Thoracic aorta (tissue), 2 donors: ENCODE results near the gene C10orf120. TPM values are rescaled to one million over a fixed set of nuclear protein-coding genes. Genes with fewer than 3 reads are reported as not detected.

Experiments
- ATAC-seq: fragments of 150-250 bp; one replicate; pipeline ENCODE4 v1.8.0; 2017; ENCODE audit warnings: low read depth; ENCODE audit not compliant: insufficient number of reproducible peaks, low FRiP score
- DNase-seq: peaks from one replicate; pipeline ENCODE4 v3.0.0-alpha.2; 2020; ENCODE audit warnings: low spot score
- H3K27ac ChIP-seq, 2 donors: fragments of 200-600 bp; sonication (generic); 1 replicate in 1 of 2; 2 replicates in 1 of 2; pipeline ENCODE4 v1.5.1; 2016; ENCODE audit warnings: mild to moderate bottlenecking in 2 of 2, moderate library complexity in 2 of 2
- H3K27me3 ChIP-seq: fragments of 200-600 bp; sonication (generic); replicated peaks from 2 replicates; pipeline ENCODE4 v1.6.0; 2016; ENCODE audit warnings: mild to moderate bottlenecking; ENCODE audit not compliant: insufficient read depth
- H3K36me3 ChIP-seq: fragments of 200-600 bp; sonication (generic); one replicate; pipeline ENCODE4 v1.5.1; 2016
- H3K4me1 ChIP-seq, 2 donors: fragments of 200-600 bp; sonication (generic); 1 replicate in 1 of 2; 2 replicates in 1 of 2; pipeline versions ENCODE4 v1.5.1 to v1.6.0; 2016; ENCODE audit warnings: low read depth in 2 of 2, mild to moderate bottlenecking in 1 of 2; ENCODE audit not compliant: control insufficient read depth in 1 of 2
- H3K4me3 ChIP-seq: fragments of 200-600 bp; sonication (generic); 2 replicates; pipeline ENCODE4 v1.5.1; 2016; ENCODE audit warnings: mild to moderate bottlenecking
- H3K9me3 ChIP-seq: fragments of 200-600 bp; sonication (generic); 2 replicates; pipeline ENCODE4 v1.5.1; 2016
- total RNA-seq, 2 donors: library from RNA; depleted of rRNA; stranded (reverse); fragments of >200 nt; gene quantifications; one replicate each; pipeline versions ENCODE4 v1.1.0 to v1.2.3, GENCODE V29; 2016
- TF ChIP-seq, protein P1 (sequence below): fragments of 200-600 bp; sonication (generic); IDR thresholded peaks from one replicate; pipeline ENCODE4 v1.5.1; 2019; ENCODE audit warnings: antibody characterized with exemption

C10orf120 gene
- total RNA-seq, 2 donors from 2014 or later = not detected

DNA sequence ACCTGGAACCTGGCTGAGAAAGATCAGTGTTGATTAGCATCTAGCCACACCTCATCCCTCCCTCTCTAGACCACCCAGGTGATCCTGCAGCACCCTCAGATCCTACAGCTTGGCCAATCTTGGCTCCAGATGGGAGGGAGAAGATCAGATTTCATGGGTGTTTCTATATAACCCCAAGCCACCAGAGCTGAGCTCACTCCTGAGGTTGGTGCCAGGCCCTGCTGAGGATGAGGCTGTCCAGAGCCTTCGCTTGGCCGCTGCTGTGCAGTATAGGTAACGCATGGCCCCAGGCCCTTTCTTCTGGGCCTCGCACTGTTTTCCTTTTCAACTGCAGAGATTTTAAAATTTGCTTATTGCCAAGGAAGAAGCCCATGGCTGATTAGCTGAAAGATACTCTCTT lies 27.0 kb downstream of the C10orf120 start:
- Histone ChIP-seq H3K4me3 (no peak overlapping the region), H3K36me3 (no peaks in the 10 kb centered on the region), H3K27ac (no peak overlapping the region), H3K9me3 (no peaks in the 10 kb centered on the region), H3K27me3 (no peaks in the 10 kb centered on the region), H3K4me1 (no peaks in the 10 kb centered on the region)
- ATAC-seq = no peak
- TF ChIP-seq, protein P1, sequence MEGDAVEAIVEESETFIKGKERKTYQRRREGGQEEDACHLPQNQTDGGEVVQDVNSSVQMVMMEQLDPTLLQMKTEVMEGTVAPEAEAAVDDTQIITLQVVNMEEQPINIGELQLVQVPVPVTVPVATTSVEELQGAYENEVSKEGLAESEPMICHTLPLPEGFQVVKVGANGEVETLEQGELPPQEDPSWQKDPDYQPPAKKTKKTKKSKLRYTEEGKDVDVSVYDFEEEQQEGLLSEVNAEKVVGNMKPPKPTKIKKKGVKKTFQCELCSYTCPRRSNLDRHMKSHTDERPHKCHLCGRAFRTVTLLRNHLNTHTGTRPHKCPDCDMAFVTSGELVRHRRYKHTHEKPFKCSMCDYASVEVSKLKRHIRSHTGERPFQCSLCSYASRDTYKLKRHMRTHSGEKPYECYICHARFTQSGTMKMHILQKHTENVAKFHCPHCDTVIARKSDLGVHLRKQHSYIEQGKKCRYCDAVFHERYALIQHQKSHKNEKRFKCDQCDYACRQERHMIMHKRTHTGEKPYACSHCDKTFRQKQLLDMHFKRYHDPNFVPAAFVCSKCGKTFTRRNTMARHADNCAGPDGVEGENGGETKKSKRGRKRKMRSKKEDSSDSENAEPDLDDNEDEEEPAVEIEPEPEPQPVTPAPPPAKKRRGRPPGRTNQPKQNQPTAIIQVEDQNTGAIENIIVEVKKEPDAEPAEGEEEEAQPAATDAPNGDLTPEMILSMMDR = no peak
- no peak for DNase-seq

DNA sequence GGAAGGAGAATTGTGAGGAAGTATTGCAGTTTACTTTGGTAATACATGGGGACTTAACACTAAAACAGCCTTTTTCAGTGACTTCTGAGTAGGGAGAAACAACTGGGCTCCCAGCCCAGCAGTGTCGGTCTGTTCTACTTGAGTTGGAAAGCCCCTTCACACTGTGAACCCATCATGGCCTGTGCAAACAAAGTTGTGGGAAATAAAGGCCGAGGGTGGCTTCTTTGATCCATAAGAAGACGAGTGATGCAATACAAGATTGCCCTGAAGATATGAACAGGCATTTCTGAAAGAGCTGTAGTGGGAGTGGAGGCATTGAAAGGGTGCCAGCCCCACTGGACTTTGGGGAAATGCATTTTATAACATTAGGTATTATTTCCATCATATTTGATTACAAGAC lies 28.3 kb downstream of the C10orf120 start:
- Histone ChIP-seq H3K36me3 (no peaks in the 10 kb centered on the region), H3K4me3 (no peak overlapping the region), H3K27ac (no peak overlapping the region), H3K27me3 (no peaks in the 10 kb centered on the region), H3K9me3 (no peaks in the 10 kb centered on the region), H3K4me1 (no peaks in the 10 kb centered on the region)
- ATAC-seq (no peak), DNase-seq (no peak)
- TF ChIP-seq, protein P1 = no peak

DNA sequence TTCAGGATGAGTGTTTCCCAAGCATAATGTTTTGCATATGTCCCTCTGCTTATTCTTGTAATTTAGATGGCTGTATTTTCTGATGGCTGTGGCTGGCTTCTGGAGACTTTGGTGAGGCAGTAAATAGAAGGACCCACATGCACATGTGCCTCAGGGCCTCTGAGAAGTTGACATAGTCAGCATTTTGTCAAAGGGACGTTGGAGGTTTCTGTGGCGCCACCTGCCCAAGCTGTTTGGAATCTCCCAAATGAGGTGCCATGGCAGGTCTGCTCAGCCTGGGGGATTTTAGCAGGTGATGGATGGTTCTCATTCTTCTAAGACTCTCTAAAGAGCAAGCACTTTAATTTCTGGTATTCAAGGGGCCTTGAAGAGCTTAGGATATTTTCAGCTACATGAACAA lies 29.8 kb downstream of the C10orf120 start:
- DNase-seq (no peak), ATAC-seq (no peak)
- H3K4me1 ChIP-seq = no peaks in the 10 kb centered on the region
- H3K9me3 ChIP-seq = no peaks in the 10 kb centered on the region
- TF ChIP-seq, protein P1 = no peak
- H3K36me3 ChIP-seq = no peaks in the 10 kb centered on the region
- H3K27me3 ChIP-seq = no peaks in the 10 kb centered on the region
- no peak overlapping the region for H3K4me3 ChIP-seq
- H3K27ac ChIP-seq = no peak overlapping the region

DNA sequence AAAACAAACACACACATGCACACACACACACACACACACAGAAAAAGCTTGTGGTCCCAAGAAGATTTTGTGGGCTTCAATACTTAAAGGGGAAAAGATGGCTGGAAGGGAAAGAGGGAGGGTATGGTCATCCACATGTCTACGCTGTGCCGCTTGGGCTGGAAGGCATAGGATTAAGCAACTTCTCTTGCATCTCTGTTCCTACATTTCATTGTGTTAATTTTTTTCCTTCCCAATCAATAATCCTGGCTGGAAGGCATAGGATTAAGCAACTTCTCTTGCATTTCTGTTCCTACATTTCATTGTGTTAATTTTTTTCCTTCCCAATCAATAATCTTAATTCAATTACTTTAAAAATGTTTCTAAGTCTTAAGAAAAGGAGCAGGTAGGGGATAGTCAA lies 30.6 kb downstream of the C10orf120 start:
- Histone ChIP-seq H3K27ac (no peak overlapping the region), H3K9me3 (no peaks in the 10 kb centered on the region), H3K4me3 (no peak overlapping the region), H3K27me3 (no peaks in the 10 kb centered on the region), H3K4me1 (no peaks in the 10 kb centered on the region), H3K36me3 (no peaks in the 10 kb centered on the region)
- TF ChIP-seq, protein P1 = no peak
- DNase-seq (no peak), ATAC-seq (no peak)

DNA sequence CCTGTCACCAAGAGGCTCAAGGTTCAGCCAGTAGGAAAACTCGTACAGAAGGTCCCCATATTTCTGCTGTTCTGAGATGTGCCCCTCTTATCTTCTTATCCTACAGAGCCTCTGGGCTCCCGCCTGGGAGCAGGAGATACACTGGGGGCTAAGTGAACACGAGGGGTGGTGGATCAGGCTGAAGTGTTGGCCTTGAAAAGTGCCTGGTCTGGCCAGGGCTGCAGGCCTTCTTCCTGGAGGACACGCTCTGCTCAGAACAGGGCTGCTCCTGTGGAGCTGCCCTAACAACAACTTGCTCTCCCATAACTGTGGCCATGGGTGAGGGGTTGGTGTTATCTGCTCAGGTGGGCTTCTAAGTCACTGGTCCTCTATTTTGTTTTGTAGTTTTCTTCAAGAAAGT lies 33.7 kb downstream of the C10orf120 start:
- Histone ChIP-seq H3K27me3 (no peaks in the 10 kb centered on the region), H3K27ac (no peak overlapping the region), H3K4me1 (no peaks in the 10 kb centered on the region), H3K36me3 (no peaks in the 10 kb centered on the region), H3K4me3 (no peak overlapping the region), H3K9me3 (no peaks in the 10 kb centered on the region)
- no peak for ATAC-seq
- TF ChIP-seq, protein P1 = no peak
- DNase-seq = no peak
